IMR-90 (cell line): ENCODE results near the gene CADM4. TPM values are rescaled to one million over a fixed set of nuclear protein-coding genes. Genes with fewer than 3 reads are reported as not detected.

Experiments
- ATAC-seq: fragments of 200-7000 bp; cut with Tn5 transposase; 2 replicates; pipeline ENCODE4 v1.9.1; 2020; ENCODE audit warnings: low read depth, mild to moderate bottlenecking, moderate library complexity
- BruUV-seq: library from RNA; stranded (reverse); fragments of 400-500 nt; replicated peaks from 2 replicates; lab custom pipeline; 2021; lab: Mats Ljungman, UMichigan
- CTCF ChIA-PET: fragments of 300-600 bp; formaldehyde crosslinking; extraction: SDS; loops from one replicate; lab custom pipeline; 2021; ENCODE audit warnings: antibody characterized with exemption; lab: Yijun Ruan, JAX
- POLR2A ChIA-PET: fragments of 300-600 bp; sonication (Branson Sonifier 250); formaldehyde crosslinking; loops from one replicate; lab custom pipeline; 2022; ENCODE audit warnings: antibody characterized with exemption; ENCODE audit not compliant: unreplicated experiment; lab: Charles Lee
- DNase-seq: peaks from one replicate; pipeline ENCODE4 v3.0.0; 2013
- H2AFZ ChIP-seq: replicated peaks from 2 replicates; pipeline ENCODE3; 2013; ENCODE audit warnings: low read length, mild to moderate bottlenecking; ENCODE audit not compliant: poor library complexity
- H2AK5ac ChIP-seq: 2 replicates; pipeline ENCODE4 v1.6.1; 2013; ENCODE audit warnings: low read depth, low read length, inconsistent platforms
- H2AK9ac ChIP-seq: replicated peaks from 2 replicates; pipeline ENCODE3; 2013; ENCODE audit warnings: mild to moderate bottlenecking, low read depth, low read length, moderate library complexity; ENCODE audit not compliant: poor library complexity
- H2BK120ac ChIP-seq: 2 replicates; pipeline ENCODE4 v1.6.1; 2013; ENCODE audit warnings: low read depth, low read length, inconsistent platforms
- H2BK15ac ChIP-seq: 3 replicates; pipeline ENCODE4 v1.6.1; 2013; ENCODE audit warnings: low read depth, low read length, inconsistent platforms
- H2BK20ac ChIP-seq: 2 replicates; pipeline ENCODE4 v1.6.1; 2013; ENCODE audit warnings: low read depth, mild to moderate bottlenecking, inconsistent platforms, low read length, moderate library complexity
- H2BK5ac ChIP-seq: 2 replicates; pipeline ENCODE4 v1.6.1; 2013; ENCODE audit warnings: mild to moderate bottlenecking, low read depth, low read length, inconsistent platforms; ENCODE audit not compliant: poor library complexity, severe bottlenecking
- H3K14ac ChIP-seq: replicated peaks from 2 replicates; pipeline ENCODE4 v1.6.1; 2013; ENCODE audit warnings: low read depth, low read length, inconsistent platforms
- H3K18ac ChIP-seq: 2 replicates; pipeline ENCODE4 v1.6.1; 2013; ENCODE audit warnings: low read depth, low read length, control low read depth
- H3K23ac ChIP-seq: 2 replicates; pipeline ENCODE4 v1.6.1; 2013; ENCODE audit warnings: low read depth, low read length, inconsistent platforms
- H3K27ac ChIP-seq: 2 replicates; pipeline ENCODE4 v1.5.1; 2013; ENCODE audit warnings: mild to moderate bottlenecking, control low read depth, low read length; ENCODE audit not compliant: insufficient read depth
- H3K27me3 ChIP-seq: 2 replicates; pipeline ENCODE4 v1.6.1; 2013; ENCODE audit warnings: low read length; ENCODE audit not compliant: control insufficient read depth, insufficient read depth
- H3K36me3 ChIP-seq: 2 replicates; pipeline ENCODE4 v1.6.1; 2013; ENCODE audit warnings: low read length, mixed read lengths; ENCODE audit not compliant: control insufficient read depth, insufficient read depth
- H3K4ac ChIP-seq: 2 replicates; pipeline ENCODE4 v1.6.1; 2013; ENCODE audit warnings: low read depth, low read length, inconsistent platforms
- H3K4me1 ChIP-seq: 2 replicates; pipeline ENCODE4 v1.6.1; 2013; ENCODE audit warnings: low read length, mixed read lengths; ENCODE audit not compliant: control insufficient read depth, insufficient read depth
- H3K4me2 ChIP-seq: 2 replicates; pipeline ENCODE4 v1.6.1; 2013; ENCODE audit warnings: low read depth, mild to moderate bottlenecking, control low read depth, low read length, moderate library complexity
- H3K4me3 ChIP-seq: 2 replicates; pipeline ENCODE4 v1.5.1; 2013; ENCODE audit warnings: low read depth, mild to moderate bottlenecking, control low read depth, low read length, moderate library complexity; ENCODE audit not compliant: insufficient read depth
- H3K56ac ChIP-seq: 2 replicates; pipeline ENCODE4 v1.6.1; 2013; ENCODE audit warnings: low read length, inconsistent platforms; ENCODE audit not compliant: insufficient read depth; ENCODE audit errors: extremely low read depth
- H3K79me1 ChIP-seq, 2 experiments: 2 replicates each; pipeline ENCODE4 v1.6.1; 2013; ENCODE audit warnings: low read length in 2 of 2, inconsistent platforms in 1 of 2, low read depth in 1 of 2
- H3K9ac ChIP-seq: 2 replicates; pipeline ENCODE4 v1.6.1; 2013; ENCODE audit warnings: low read depth, low read length, control low read depth
- H3K9me1 ChIP-seq: 2 replicates; pipeline ENCODE4 v1.6.1; 2013; ENCODE audit warnings: low read length, inconsistent platforms; ENCODE audit not compliant: insufficient read depth
- H3K9me3 ChIP-seq: 2 replicates; pipeline ENCODE4 v1.6.1; 2013; ENCODE audit warnings: low read length; ENCODE audit not compliant: control insufficient read depth, insufficient read depth
- H4K20me1 ChIP-seq: 2 replicates; pipeline ENCODE4 v1.6.1; 2013; ENCODE audit warnings: low read length, inconsistent platforms; ENCODE audit not compliant: insufficient read depth
- H4K5ac ChIP-seq: 2 replicates; pipeline ENCODE4 v1.6.1; 2013; ENCODE audit warnings: mild to moderate bottlenecking, low read depth, low read length, control low read depth
- H4K8ac ChIP-seq, 2 experiments: 2 replicates each; pipeline ENCODE4 v1.6.1; 2013; ENCODE audit warnings: low read depth in 2 of 2, low read length in 2 of 2, control low read depth in 1 of 2, inconsistent platforms in 1 of 2
- H4K91ac ChIP-seq: 2 replicates; pipeline ENCODE4 v1.6.1; 2013; ENCODE audit warnings: low read depth, low read length, inconsistent platforms; ENCODE audit not compliant: insufficient read depth
- BHLHE40 ChIP-seq: fragments of 150-350 bp; IDR thresholded peaks from 2 replicates; pipeline ENCODE4 v1.6.1; 2016; ENCODE audit warnings: mild to moderate bottlenecking, low read depth, low read length
- CEBPB ChIP-seq: IDR thresholded peaks from 2 replicates; pipeline ENCODE4 v1.6.1; 2012; ENCODE audit warnings: low read depth, low read length, improper control_type of control experiment
- CHD1 ChIP-seq: IDR thresholded peaks from 2 replicates; pipeline ENCODE4 v1.6.1; 2012; ENCODE audit warnings: low read depth, low read length, improper control_type of control experiment
- CTCF ChIP-seq: conservative IDR thresholded peaks from 2 replicates; pipeline ENCODE4 v1.5.1; 2012; ENCODE audit warnings: mild to moderate bottlenecking, low read depth, low read length, improper control_type of control experiment
- MAZ ChIP-seq: IDR thresholded peaks from 2 replicates; pipeline ENCODE4 v1.6.1; 2012; ENCODE audit warnings: low read depth, mild to moderate bottlenecking, low read length, improper control_type of control experiment, moderate library complexity, borderline replicate concordance
- MXI1 ChIP-seq: IDR thresholded peaks from 2 replicates; pipeline ENCODE4 v1.6.1; 2012; ENCODE audit warnings: low read depth, mild to moderate bottlenecking, low read length, moderate library complexity, borderline replicate concordance
- RAD21 ChIP-seq: IDR thresholded peaks from 2 replicates; pipeline ENCODE4 v1.6.1; 2012; ENCODE audit warnings: low read length, improper control_type of control experiment
- USF2 ChIP-seq: fragments of 150-350 bp; IDR thresholded peaks from 2 replicates; pipeline ENCODE4 v1.6.1; 2017; ENCODE audit warnings: mild to moderate bottlenecking, antibody characterized with exemption, low read length, low read depth
- WGBS, 2 experiments: methylation state at CpG; one replicate each; pipeline versions ENCODE4 v1.1.5 to v1.1.7; 2013; ENCODE audit warnings: missing lambda C conversion rate in 2 of 2; ENCODE audit not compliant: insufficient read length in 1 of 2; ENCODE audit errors: extremely low coverage in 2 of 2; 5-methylcytosine and 5-hydroxymethylcytosine counted together
- dilution Hi-C: fragments of 300-500 bp; cut with HindIII; formaldehyde crosslinking; loops from one replicate; pipeline ENCODE4 v1.14.3; 2018; ENCODE audit warnings: low sequenced_read_pairs; ENCODE audit not compliant: unreplicated experiment
- in situ Hi-C: fragments of 300-500 bp; cut with MboI; formaldehyde crosslinking; loops from 3 replicates; pipeline ENCODE4 v1.14.3; 2019; ENCODE audit warnings: low sequenced_read_pairs, inconsistent platforms, mixed read lengths
- intact Hi-C: fragments of 100-400 bp; cut with micrococcal nuclease; formaldehyde crosslinking; loops from 2 replicates; pipeline ENCODE4 v1.10.0; 2022
- polyA plus RNA-seq, 3 experiments: library from polyadenylated mRNA; depleted of rRNA; stranded (reverse); fragments of >200 nt; gene quantifications; 2 replicates each; pipeline ENCODE4 v1.2.3, GENCODE V29; 2012; ENCODE audit warnings: low replicate concordance in 1 of 3
- total RNA-seq: library from RNA; depleted of rRNA; stranded (reverse); fragments of >200 nt; gene quantifications from 2 replicates; pipeline ENCODE4 v1.2.3, GENCODE V29; 2012

CADM4 gene
- total and polyA plus RNA-seq, 2 of the 4 experiments (the other 2 are of a cell fraction) = 2.0 to 4.9 TPM

- Histone ChIP-seq H2AK5ac (no peak overlapping the region), H3K18ac (no peak overlapping the region), H3K4me1 (peaks cover 9% of the 10 kb centered on the region), H4K8ac (no peak overlapping the region), H4K20me1 (no peaks in the 10 kb centered on the region), H3K14ac (no peak overlapping the region), H3K9me3 (no peaks in the 10 kb centered on the region), H3K56ac (no peak overlapping the region), H3K79me1 (no peaks in the 10 kb centered on the region; a peak in 1 of 4 replicates), H2BK20ac (no peak overlapping the region), H2BK120ac (no peak overlapping the region), H3K36me3 (no peaks in the 10 kb centered on the region), H3K23ac (no peak overlapping the region), H4K5ac (no peak overlapping the region), H3K27me3 (no peaks in the 10 kb centered on the region), H3K4me2 (no peak overlapping the region), H3K4ac (no peak overlapping the region), H4K91ac (no peak overlapping the region), H2AFZ (no peak overlapping the region), H3K9ac (no peak overlapping the region), H3K27ac (no peak overlapping the region), H2BK15ac (no peak overlapping the region), H3K4me3 (no peak overlapping the region), H2AK9ac (no peak overlapping the region), H3K9me1 (peaks cover 6% of the 10 kb centered on the region; the same call in 1 of the 2 replicates), H2BK5ac (no peak overlapping the region)
- CTCF ChIA-PET = no interaction called here
- in situ Hi-C loops (no loop called here), dilution Hi-C loops (no loop called here), intact Hi-C loops (no loop called here)
- DNase-seq = no peak
- no TSS peak for BruUV-seq
- POLR2A ChIA-PET = no interaction called here
- ATAC-seq = no peak
- TF ChIP-seq USF2 (no peak), CEBPB (no peak), CHD1 (no peak), BHLHE40 (no peak), MAZ (no peak), RAD21 (no peak), MXI1 (no peak), CTCF (no peak)
- WGBS, 2 experiments = no CpG with 5 or more reads among the region's 11 CpGs
Measured at GRCh38 chr19:43678512-43679261, 39.0 kb upstream of the CADM4 start.
